Esophagus (tissue), 2 donors: ENCODE measurements around the gene BHLHA15. TPM values are rescaled to one million over a fixed set of nuclear protein-coding genes. Genes with fewer than 3 reads are reported as not detected.

Experiments
- H3K27ac ChIP-seq, 2 donors: one replicate each; pipeline ENCODE4 v1.5.1; 2013; ENCODE audit warnings: low read depth in 2 of 2, mild to moderate bottlenecking in 2 of 2, inconsistent platforms in 1 of 2, low read length in 1 of 2, moderate library complexity in 1 of 2
- H3K27me3 ChIP-seq, 2 donors: one replicate each; pipeline ENCODE4 v1.6.1; 2013; ENCODE audit warnings: low read length in 2 of 2, control low read depth in 1 of 2, mild to moderate bottlenecking in 1 of 2; ENCODE audit not compliant: insufficient read depth in 2 of 2, control insufficient read depth in 1 of 2
- H3K36me3 ChIP-seq, 2 donors: one replicate each; pipeline ENCODE4 v1.6.1; 2013; ENCODE audit warnings: low read length in 1 of 2; ENCODE audit not compliant: control insufficient read depth in 2 of 2, insufficient read depth in 2 of 2
- H3K4me1 ChIP-seq, 2 donors: one replicate each; pipeline ENCODE4 v1.6.1; 2013; ENCODE audit warnings: low read length in 1 of 2; ENCODE audit not compliant: control insufficient read depth in 2 of 2, insufficient read depth in 2 of 2
- H3K4me3 ChIP-seq, 2 donors: one replicate each; pipeline ENCODE4 v1.5.1; 2013; ENCODE audit warnings: low read length in 2 of 2, mild to moderate bottlenecking in 2 of 2, low read depth in 1 of 2, moderate library complexity in 1 of 2
- H3K9me3 ChIP-seq, 2 donors: one replicate each; pipeline ENCODE4 v1.6.1; 2013; ENCODE audit warnings: mild to moderate bottlenecking in 2 of 2, low read depth in 1 of 2, low read length in 1 of 2, moderate library complexity in 1 of 2; ENCODE audit not compliant: control insufficient read depth in 2 of 2, insufficient read depth in 1 of 2
- WGBS, 2 donors: extraction: QIAGEN DNeasy Blood & Tissue Kit; methylation state at CpG; one replicate each; pipeline ENCODE4 v1.1.7; 2013; 5-methylcytosine and 5-hydroxymethylcytosine counted together
- polyA plus RNA-seq, 2 donors: library from polyadenylated mRNA; stranded (reverse); fragments of 200-250 nt; gene quantifications; one replicate each; pipeline ENCODE4 v1.2.3, GENCODE V29; 2013
- donor health status: healthy with polysubstance abuse.
- donor health status: Bipolar disorder and iron deficiency.

The BHLHA15 gene
- polyA plus RNA-seq, result under 1 TPM; 0.80 to 0.96 TPM

DNA sequence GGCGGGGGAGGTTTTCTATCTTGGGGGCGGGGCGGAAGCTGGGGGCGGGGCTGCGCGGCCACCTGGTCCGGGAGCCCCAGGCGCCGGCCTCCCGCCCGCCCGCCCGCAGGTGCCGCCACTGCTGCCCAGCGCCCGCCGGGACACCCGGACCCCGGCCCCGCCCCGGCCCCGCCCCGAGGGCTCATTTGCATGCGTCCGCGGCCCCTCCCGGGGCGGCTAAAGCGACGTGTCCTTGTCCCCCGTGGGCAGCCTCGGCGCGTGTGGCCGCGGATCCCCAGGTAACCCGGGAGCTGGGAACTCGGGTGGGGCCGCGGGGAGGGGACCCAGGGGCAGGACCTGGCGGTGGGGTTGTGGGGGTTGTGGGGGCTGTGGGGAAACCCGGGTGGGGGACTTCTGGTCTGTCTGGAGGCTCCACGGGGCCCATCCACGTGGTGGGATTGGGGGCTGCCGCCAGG lies at the start of gene BHLHA15:
TSS of gene BHLHA15 (plus strand) at position 219 of the 455 bp plus-strand sequence. CDS start 871 bp downstream, outside the sequence.
- WGBS, 2 donors, result 3 to 10% methylated on average over 2 to 45 of the region's 45 CpGs
- Histone ChIP-seq H3K9me3 (no peaks in the 10 kb centered on the region), H3K36me3 (peaks cover 9 to 10% of the 10 kb centered on the region in 2 donors), H3K27me3 (no peaks in the 10 kb centered on the region), H3K4me3 (peak within 1 kb of the TSS; percentile 15 to 46), H3K4me1 (peaks cover 2 to 5% of the 10 kb centered on the region in 2 donors), H3K27ac (no peak within 1 kb of the TSS)

DNA sequence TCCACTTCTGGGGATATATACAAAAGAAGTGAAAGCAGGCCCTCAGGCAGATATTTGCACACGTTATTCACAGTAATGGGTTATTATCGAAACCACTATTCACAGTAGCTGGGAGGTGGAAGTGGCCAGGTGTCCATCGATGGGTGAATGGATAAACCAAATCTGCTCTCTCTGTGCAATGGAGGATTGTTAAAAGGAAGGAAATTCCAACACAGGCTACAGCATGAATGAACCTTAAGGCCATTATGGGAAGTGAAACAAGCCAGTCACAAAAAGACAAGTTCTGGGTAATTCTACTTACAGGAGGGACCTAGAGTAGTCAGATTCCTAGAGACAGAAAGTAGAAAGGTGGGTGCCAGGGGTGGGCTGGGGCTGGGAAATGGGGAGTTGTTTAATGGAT lies 48.5 kb upstream of the BHLHA15 start:
- Histone ChIP-seq H3K27me3 (no peaks in the 10 kb centered on the region), H3K4me1 (peaks cover 0 to 8% of the 10 kb centered on the region in 2 donors), H3K9me3 (no peaks in the 10 kb centered on the region), H3K36me3 (peaks cover 4 to 9% of the 10 kb centered on the region in 2 donors), H3K4me3 (no peak overlapping the region), H3K27ac (no peak overlapping the region)
- WGBS, 2 donors, result 62 to 68% methylated on average over 3 of the region's 3 CpGs

DNA sequence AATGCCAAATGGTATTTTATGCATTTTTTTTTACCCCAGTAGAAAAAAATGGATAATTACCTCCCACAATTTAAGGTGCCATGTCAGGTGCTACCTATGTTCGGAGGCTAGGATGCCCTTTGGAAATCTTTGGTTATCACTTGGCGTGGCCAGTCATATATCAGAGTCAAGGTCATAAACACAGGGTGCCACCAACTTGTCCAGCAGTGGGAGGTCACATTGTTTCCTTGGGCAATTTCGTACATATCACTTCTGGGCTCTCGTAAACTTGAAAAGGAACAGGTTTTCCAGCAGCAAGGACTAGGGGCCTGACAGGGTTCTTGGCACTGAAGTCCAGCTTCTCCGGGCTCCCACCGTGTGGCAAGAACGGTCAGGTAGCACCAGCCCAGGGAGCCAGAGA lies 48.0 kb upstream of the BHLHA15 start:
- Histone ChIP-seq H3K27me3 (no peaks in the 10 kb centered on the region), H3K9me3 (no peaks in the 10 kb centered on the region), H3K4me3 (no peak overlapping the region), H3K27ac (no peak overlapping the region), H3K4me1 (peaks cover 0 to 8% of the 10 kb centered on the region in 2 donors), H3K36me3 (peaks cover 4 to 11% of the 10 kb centered on the region in 2 donors)
- 70 to 83% methylated on average over 7 of the region's 7 CpGs for WGBS, 2 donors

DNA sequence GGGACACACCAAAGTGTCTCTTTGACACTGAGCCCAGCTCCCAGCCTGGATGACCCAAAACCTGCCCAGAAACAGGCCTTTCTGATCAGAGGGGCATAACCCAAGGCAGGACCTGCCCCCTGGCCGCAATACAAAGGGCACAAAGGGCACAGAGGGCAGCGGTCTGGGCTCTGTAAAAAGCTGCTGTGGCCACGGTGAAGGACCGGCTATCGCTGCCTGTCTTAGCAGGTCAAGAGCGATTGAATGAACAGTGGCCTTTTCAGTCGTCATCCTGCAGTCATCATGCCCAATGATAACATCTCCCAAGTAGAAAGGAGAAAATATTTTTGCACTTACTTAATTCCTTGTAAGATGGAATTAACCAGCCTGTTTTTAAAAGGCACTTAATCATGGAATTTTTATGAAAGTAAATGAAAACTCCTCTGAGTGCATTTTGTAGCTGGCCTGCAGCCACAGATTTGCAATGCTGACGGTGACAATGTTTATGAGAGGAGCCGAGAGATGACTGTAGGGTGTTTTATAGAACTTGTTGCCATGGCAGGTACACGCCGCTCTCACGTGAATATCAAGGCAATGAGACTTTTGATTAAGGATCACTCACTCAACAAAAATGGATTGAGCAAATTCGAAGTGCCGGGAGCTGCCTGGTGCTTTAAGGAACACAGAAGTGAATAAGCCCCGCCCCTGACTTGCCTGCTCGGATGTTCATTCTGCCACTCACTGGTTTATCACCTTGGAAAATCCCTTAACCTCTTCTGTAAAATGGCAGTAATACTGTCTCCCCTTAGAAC lies 47.3 kb upstream of the BHLHA15 start:
- H3K36me3 ChIP-seq, result peaks cover 4 to 11% of the 10 kb centered on the region in 2 donors
- H3K27me3 ChIP-seq, result no peaks in the 10 kb centered on the region
- no peak overlapping the region for H3K4me3 ChIP-seq
- 61 to 62% methylated on average over 16 of the region's 16 CpGs for WGBS, 2 donors
- H3K9me3 ChIP-seq, result no peaks in the 10 kb centered on the region
- H3K27ac ChIP-seq, result no peak overlapping the region
- peaks cover 0 to 8% of the 10 kb centered on the region in 2 donors for H3K4me1 ChIP-seq

DNA sequence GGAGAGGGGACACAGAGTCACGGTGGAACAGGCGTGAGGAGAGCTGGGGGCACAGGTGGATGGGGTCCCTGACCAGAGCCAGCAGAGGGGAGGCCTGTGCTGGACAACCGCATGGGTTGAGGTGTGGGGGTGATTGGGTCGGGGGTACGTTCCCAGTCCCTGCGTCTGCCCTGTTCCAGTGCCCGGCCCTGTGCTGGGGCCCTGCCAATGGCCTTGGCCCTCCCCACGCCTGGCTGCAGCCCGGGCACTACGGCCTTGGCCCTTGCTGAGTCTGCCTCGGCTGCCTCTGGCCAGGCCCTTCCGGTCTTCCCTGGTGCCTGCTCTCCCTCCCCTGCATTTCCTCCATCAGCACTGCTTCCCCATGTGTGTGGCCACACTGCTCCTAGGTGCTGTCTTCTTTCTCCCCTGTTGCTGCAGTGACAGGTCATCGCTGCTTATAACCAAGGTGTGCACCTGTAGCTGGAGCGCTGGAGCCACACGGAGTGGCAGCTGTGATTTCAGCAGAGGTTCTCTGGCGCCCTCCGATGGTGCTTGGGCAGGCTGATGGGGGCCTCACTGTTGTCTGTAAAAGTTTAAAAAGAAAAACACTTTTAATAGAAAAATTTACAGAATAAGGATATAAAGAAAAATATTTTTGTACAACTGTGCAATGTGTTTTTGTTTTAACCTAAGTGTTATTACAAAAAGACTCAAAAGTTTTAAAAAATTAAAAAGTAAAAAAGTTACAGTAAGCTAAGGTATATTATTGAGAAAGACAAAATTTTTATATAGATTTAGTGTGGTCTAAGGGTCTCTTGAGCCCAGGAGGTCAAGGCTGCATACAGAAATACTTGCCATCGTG lies 45.2 kb upstream of the BHLHA15 start:
- 71 to 79% methylated on average over 15 to 18 of the region's 18 CpGs for WGBS, 2 donors
- Histone ChIP-seq H3K27ac (no peak overlapping the region), H3K36me3 (peaks cover 0 to 8% of the 10 kb centered on the region in 2 donors), H3K4me3 (no peak overlapping the region), H3K4me1 (peaks cover 0 to 8% of the 10 kb centered on the region in 2 donors), H3K27me3 (no peaks in the 10 kb centered on the region), H3K9me3 (no peaks in the 10 kb centered on the region)

- no peak overlapping the region for H3K4me3 ChIP-seq
- H3K27me3 ChIP-seq, result no peaks in the 10 kb centered on the region
- 82 to 84% methylated on average over 2 of the region's 2 CpGs for WGBS, 2 donors
- H3K9me3 ChIP-seq, result no peaks in the 10 kb centered on the region
- H3K27ac ChIP-seq, result no peak overlapping the region
- peaks cover 0 to 11% of the 10 kb centered on the region in 2 donors for H3K36me3 ChIP-seq
- H3K4me1 ChIP-seq, result peaks cover 0 to 8% of the 10 kb centered on the region in 2 donors
These were observed 44.6 kb upstream of the BHLHA15 start for GRCh38 chr7:98166668-98166970.

DNA sequence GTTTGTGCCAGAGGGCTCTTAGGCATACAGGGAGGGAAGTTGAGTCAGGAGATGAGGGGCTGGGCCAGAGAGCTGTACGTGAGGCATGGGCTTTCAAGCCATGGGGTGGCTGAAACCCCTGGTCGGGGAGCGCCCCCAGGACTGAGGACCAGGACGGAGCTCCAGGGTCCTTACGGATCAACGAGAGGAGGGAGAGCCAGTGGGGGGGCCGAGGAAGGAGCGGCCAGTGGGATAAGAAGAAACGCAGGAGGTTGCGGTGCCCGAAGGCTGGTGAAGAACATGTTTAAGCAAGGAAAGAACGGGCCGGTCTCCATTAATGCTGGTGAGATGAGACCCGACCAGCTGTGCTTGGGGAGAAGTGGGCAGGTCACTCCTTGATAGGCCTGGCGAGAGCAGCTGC lies 43.6 kb upstream of the BHLHA15 start:
- Histone ChIP-seq H3K27me3 (no peaks in the 10 kb centered on the region), H3K4me3 (no peak overlapping the region), H3K27ac (no peak overlapping the region), H3K4me1 (peaks cover 0 to 8% of the 10 kb centered on the region in 2 donors), H3K36me3 (peaks cover 3 to 17% of the 10 kb centered on the region in 2 donors), H3K9me3 (no peaks in the 10 kb centered on the region)
- 90 to 93% methylated on average over 15 of the region's 15 CpGs for WGBS, 2 donors

GRCh38 chr7:98168181-98168903 lies 42.9 kb upstream of the BHLHA15 start:
- peaks cover 3 to 17% of the 10 kb centered on the region in 2 donors for H3K36me3 ChIP-seq
- 62 to 64% methylated on average over 17 of the region's 17 CpGs for WGBS, 2 donors
- peaks cover 0 to 7% of the 10 kb centered on the region in 2 donors for H3K4me1 ChIP-seq
- no peaks in the 10 kb centered on the region for H3K9me3 ChIP-seq
- H3K27me3 ChIP-seq, result no peaks in the 10 kb centered on the region
- no peak overlapping the region for H3K4me3 ChIP-seq
- H3K27ac ChIP-seq, result no peak overlapping the region

DNA sequence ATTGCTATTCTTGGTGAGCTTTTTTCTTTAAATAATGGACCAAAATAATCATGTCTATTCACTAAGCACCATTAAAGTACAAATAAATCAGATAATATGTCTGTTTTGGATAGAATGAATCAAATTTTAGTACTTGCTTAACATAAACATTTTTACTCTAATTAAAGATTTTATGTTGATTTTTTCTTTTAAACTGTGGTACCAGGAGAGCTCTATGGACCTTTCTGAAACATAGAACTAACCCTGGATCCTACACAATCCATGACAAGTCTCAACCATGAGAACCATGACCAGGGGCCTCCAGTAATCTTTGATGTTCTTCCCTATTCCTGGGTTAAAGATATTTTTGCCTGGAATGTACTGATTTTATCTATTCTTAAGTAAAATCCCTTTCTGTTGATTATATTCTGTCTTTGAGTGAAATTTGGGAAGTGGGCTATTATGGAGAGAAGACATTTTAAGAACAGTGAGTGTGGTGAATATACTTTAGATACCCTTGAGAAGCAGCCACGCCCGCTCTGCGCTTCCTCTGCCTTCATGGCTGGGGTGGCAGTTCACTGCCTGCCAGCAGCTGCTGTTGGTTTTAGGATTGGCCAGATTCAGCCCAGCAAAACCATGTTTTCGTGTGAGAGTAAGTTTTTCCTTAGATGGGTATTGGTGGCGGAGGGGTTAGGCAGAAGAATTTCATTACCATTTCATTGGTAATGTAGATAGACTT lies 42.2 kb upstream of the BHLHA15 start:
- WGBS, 2 donors, result 82 to 90% methylated on average over 5 of the region's 5 CpGs
- H3K4me3 ChIP-seq, result no peak overlapping the region
- no peak overlapping the region for H3K27ac ChIP-seq
- peaks cover 0 to 4% of the 10 kb centered on the region in 2 donors for H3K4me1 ChIP-seq
- peaks cover 3 to 17% of the 10 kb centered on the region in 2 donors for H3K36me3 ChIP-seq
- H3K27me3 ChIP-seq, result no peaks in the 10 kb centered on the region
- no peaks in the 10 kb centered on the region for H3K9me3 ChIP-seq
